ENCODE measurements around the gene PACC1. TPM values are rescaled to one million over a fixed set of nuclear protein-coding genes. Genes with fewer than 3 reads are reported as not detected.
"Not testable (repeated sequence)": the region's sequence is repeated elsewhere in the genome, so short reads cannot be mapped to it uniquely, and the experiment has no call there.

The PACC1 gene
- total RNA-seq, 2 donors from 2014 or later = 4.2 TPM; not detected in 1

DNA sequence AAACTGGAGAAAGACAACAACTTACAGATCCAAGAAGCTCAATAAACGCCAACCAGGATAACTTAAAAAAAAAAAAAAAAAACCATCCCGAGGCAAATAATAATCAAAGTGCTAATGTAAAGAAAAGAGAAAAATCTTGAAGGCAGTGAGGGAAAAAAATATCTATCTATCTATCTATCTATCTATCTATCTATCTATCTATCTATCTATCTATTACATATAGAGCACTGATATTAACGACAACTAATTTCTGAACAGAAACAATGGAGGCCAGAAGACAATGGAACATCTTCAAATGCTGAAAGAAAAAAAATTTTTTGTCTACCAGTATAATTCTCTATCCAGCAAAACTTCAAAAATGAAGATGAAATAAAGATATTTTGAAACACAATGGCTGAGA, 18.0 kb downstream of the PACC1 start:
- no peaks in the 10 kb centered on the region for H3K36me3 ChIP-seq (replicated peaks in 1 of 2; ENCODE audit: insufficient read depth in 1 of 2, low read depth in 2 of 2)
- no peak for TF ChIP-seq POLR2A (IDR thresholded peaks at IDR 0.05)
- TF ChIP-seq, protein P1, sequence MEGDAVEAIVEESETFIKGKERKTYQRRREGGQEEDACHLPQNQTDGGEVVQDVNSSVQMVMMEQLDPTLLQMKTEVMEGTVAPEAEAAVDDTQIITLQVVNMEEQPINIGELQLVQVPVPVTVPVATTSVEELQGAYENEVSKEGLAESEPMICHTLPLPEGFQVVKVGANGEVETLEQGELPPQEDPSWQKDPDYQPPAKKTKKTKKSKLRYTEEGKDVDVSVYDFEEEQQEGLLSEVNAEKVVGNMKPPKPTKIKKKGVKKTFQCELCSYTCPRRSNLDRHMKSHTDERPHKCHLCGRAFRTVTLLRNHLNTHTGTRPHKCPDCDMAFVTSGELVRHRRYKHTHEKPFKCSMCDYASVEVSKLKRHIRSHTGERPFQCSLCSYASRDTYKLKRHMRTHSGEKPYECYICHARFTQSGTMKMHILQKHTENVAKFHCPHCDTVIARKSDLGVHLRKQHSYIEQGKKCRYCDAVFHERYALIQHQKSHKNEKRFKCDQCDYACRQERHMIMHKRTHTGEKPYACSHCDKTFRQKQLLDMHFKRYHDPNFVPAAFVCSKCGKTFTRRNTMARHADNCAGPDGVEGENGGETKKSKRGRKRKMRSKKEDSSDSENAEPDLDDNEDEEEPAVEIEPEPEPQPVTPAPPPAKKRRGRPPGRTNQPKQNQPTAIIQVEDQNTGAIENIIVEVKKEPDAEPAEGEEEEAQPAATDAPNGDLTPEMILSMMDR (IDR thresholded peaks at IDR 0.05) = no peak
- ATAC-seq (no peak), DNase-seq (no peak)
- intact Hi-C loops (cut with DNase I) = no loop called here
- 96 to 97% methylated on average over 3 of the region's 3 CpGs for WGBS, 2 donors
- no peaks in the 10 kb centered on the region for H3K27me3 ChIP-seq
- no peaks in the 10 kb centered on the region for H3K4me1 ChIP-seq
- H3K27ac ChIP-seq = no peak overlapping the region
- peaks cover 0 to 5% (median 0%) of the 10 kb centered on the region in 3 donors for H3K9me3 ChIP-seq
- H3K4me3 ChIP-seq = no peak overlapping the region

DNA sequence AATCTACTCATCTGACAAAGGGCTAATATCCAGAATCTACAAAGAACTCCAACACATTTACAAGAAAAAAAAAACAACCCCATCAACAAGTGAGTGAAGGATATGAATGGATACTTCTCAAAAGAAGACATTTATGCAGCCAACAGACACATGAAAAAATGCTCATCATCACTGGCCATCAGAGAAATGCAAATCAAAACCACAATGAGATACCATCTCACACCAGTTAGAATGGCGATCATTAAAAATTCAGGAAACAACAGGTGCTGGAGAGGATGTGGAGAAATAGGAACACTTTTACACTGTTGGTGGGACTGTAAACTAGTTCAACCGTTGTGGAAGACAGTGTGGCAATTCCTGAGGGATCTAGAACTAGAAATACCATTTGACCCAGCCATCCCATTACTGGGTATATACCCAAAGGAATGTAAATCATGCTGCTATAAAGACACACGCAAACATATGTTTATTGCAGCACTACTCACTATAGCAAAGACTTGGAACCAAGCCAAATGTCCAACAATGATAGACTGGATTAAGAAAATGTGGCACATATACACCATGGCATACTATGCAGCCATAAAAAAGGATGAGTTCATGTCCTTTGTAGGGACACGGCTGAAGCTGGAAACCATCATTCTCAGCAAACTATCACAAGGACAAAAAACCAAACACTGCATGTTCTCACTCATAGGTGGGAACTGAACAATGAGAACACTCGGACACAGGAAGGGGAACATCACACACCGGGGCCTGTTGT, 18.8 kb downstream of the PACC1 start:
- H3K4me3 ChIP-seq; H3K27me3 ChIP-seq; H3K36me3 ChIP-seq (replicated peaks in 1 of 2; ENCODE audit: insufficient read depth in 1 of 2, low read depth in 2 of 2); ATAC-seq; DNase-seq; H3K9me3 ChIP-seq; H3K4me1 ChIP-seq; H3K27ac ChIP-seq; intact Hi-C loops (cut with DNase I): not testable (repeated sequence)
- 90 to 94% methylated on average over 6 of the region's 6 CpGs for WGBS, 2 donors

DNA sequence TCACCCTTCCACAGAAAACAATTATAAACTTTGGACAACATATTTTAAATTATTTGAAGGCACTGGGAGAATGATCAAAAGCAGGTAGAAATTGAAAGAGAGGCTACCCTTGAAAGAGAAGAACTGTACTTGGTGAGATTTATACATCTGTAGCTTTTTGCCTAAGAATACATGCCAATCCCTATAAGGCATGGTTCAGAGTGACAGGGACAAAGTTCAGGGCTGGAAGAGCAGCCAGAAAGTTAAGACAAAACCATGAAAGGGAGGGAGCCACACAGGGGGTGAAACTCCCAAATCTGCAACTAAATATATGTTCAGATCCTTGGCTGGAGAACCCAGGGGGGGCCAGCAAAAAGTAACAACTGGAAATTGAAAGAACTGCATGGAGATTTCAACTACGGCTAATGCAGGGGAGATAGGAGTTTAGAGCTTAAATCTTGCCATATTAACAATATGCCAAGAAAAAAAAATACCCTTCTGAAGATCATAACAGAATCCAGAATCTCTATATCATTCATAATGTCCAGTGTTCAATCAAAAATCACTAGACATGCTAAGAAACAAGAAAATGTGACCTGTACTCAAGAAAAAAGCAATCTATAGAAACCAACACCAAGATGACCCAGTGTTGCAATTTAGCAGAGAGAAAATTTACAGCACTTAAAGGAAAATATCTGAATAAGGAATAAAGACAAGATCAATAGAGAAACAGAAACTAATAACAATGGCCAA, 25.5 kb downstream of the PACC1 start:
- H3K27ac ChIP-seq = no peak overlapping the region
- no peaks in the 10 kb centered on the region for H3K9me3 ChIP-seq
- DNase-seq (no peak), ATAC-seq (no peak)
- no peaks in the 10 kb centered on the region for H3K4me1 ChIP-seq
- no peak overlapping the region for H3K4me3 ChIP-seq
- 91 to 100% methylated on average over 1 of the region's 1 CpG for WGBS, 2 donors
- TF ChIP-seq, protein P1 (IDR thresholded peaks at IDR 0.05) = no peak
- TF ChIP-seq POLR2A (IDR thresholded peaks at IDR 0.05) = no peak
- intact Hi-C loops (cut with DNase I) = no loop called here
- H3K36me3 ChIP-seq (replicated peaks in 1 of 2; ENCODE audit: insufficient read depth in 1 of 2, low read depth in 2 of 2) = no peaks in the 10 kb centered on the region
- no peaks in the 10 kb centered on the region for H3K27me3 ChIP-seq

DNA sequence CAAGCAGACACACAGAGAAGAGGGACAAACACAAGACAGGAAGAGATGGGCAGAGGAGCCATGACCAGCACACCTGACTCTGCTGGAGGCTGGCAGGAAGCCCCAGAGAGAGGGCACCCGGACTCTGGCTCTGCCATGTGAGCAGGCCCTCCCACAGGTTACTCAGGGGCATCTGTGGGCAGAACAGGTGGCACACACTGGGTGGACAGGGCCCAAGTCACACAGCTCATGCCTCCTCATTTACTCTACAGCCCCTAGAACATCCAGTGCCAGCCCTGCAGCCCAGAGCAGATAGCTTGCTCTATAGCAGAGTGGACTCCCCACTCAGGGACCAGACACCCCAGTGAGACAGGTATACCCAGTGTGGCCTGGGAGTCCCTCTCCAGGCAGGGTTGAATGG, 28.7 kb downstream of the PACC1 start:
- Histone ChIP-seq H3K9me3 (no peaks in the 10 kb centered on the region), H3K27me3 (no peaks in the 10 kb centered on the region), H3K4me3 (no peak overlapping the region), H3K27ac (no peak overlapping the region), H3K4me1 (no peaks in the 10 kb centered on the region), H3K36me3 (replicated peaks in 1 of 2; ENCODE audit: insufficient read depth in 1 of 2, low read depth in 2 of 2) (no peaks in the 10 kb centered on the region)
- intact Hi-C loops (cut with DNase I) = no loop called here
- TF ChIP-seq, protein P1 (IDR thresholded peaks at IDR 0.05) = no peak
- no peak for TF ChIP-seq POLR2A (IDR thresholded peaks at IDR 0.05)
- 50% methylated on average over 1 of the region's 1 CpG for WGBS, 2 donors
- ATAC-seq = no peak
- no peak for DNase-seq

DNA sequence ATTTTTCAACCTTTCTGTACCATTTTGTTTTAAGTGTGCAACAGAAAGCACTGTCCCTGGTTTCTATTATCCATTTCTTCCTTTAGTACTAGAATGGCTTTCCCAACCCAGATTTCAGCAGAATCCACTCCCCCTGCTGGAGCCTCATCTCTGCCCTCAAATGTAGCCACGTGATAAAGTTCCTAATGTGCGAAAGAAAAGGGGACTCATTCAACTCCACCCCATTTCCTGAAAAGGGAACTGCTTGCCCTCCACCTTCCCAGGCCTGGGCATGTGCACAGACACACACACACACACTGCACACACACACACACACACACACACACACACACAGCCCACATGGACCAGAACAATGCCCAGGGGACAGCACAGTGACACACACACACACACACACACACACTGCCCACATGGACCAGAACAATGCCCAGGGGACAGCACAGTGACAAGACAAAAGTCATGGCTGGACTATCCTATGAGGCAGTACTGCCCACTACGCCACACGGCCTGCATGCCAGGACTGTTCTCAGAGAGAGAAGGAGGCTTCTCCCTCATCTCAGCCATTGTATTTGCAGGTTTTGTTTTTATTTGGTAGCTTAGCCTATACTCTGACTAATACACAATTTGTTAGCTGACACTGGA, 33.2 kb downstream of the PACC1 start:
- 75 to 83% methylated on average over 2 to 4 of the region's 4 CpGs for WGBS, 2 donors
- peaks cover 0 to 2% of the 10 kb centered on the region in 2 donors for H3K36me3 ChIP-seq (replicated peaks in 1 of 2; ENCODE audit: insufficient read depth in 1 of 2, low read depth in 2 of 2)
- H3K4me3 ChIP-seq = no peak overlapping the region
- DNase-seq = no peak
- no peaks in the 10 kb centered on the region for H3K9me3 ChIP-seq
- TF ChIP-seq, protein P1 (IDR thresholded peaks at IDR 0.05) = no peak
- TF ChIP-seq POLR2A (IDR thresholded peaks at IDR 0.05) = no peak
- no peak for ATAC-seq
- no peaks in the 10 kb centered on the region for H3K4me1 ChIP-seq
- H3K27me3 ChIP-seq = no peaks in the 10 kb centered on the region
- intact Hi-C loops (cut with DNase I) = no loop called here
- H3K27ac ChIP-seq = no peak overlapping the region

Measured in body of pancreas (tissue), 4 donors.